GM12872 (cell line): ENCODE measurements around the gene ZBTB17.

Experiments
- TF ChIP-seq, protein P1 (sequence below): IDR thresholded peaks from 3 replicates; pipeline ENCODE4 v1.5.1; 2011; ENCODE audit warnings: low read depth, mild to moderate bottlenecking, low read length, moderate library complexity; ENCODE audit not compliant: insufficient read depth

ZBTB17 gene

GRCh38 chr1:15945832-15946448, 30.0 kb downstream of the ZBTB17 start:
- TF ChIP-seq, protein P1, sequence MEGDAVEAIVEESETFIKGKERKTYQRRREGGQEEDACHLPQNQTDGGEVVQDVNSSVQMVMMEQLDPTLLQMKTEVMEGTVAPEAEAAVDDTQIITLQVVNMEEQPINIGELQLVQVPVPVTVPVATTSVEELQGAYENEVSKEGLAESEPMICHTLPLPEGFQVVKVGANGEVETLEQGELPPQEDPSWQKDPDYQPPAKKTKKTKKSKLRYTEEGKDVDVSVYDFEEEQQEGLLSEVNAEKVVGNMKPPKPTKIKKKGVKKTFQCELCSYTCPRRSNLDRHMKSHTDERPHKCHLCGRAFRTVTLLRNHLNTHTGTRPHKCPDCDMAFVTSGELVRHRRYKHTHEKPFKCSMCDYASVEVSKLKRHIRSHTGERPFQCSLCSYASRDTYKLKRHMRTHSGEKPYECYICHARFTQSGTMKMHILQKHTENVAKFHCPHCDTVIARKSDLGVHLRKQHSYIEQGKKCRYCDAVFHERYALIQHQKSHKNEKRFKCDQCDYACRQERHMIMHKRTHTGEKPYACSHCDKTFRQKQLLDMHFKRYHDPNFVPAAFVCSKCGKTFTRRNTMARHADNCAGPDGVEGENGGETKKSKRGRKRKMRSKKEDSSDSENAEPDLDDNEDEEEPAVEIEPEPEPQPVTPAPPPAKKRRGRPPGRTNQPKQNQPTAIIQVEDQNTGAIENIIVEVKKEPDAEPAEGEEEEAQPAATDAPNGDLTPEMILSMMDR = no peak

GRCh38 chr1:15945011-15945831, 30.7 kb downstream of the ZBTB17 start:
- TF ChIP-seq, protein P1 = no peak

DNA sequence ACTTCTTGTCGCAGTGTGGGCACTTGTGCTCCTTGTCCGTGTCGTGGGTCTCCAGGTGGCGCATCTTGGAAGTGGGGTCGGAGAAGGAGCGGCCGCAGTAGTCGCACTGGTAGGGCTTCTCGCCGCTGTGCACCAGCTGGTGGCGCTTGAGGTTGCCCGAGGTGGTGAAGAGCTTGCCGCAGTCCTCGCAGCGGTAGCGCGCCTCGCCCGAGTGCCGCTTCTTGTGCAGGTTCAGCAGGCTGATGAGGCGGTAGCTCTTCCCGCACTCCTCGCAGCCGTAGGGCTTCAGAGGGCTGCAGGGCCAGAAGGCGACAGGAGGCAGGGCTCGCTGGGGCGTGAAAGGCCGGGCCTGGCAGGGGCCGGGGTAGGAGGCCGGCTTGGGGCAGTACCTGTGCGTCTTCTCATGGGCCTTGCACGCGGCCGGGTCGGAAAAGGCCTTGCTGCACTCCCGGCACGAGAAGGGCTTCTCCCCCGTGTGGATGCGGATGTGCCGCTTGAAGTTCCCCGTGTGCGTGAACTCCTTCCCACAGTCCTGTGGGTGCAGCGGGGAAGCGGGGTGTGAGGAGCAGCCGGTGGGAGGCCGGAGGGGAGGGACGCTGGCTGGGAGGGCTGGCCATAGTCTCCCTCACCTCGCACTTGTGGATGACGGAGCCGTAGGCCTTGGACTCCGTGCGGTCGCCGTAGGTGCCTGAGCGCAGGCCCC, 31.4 kb downstream of the ZBTB17 start:
- TF ChIP-seq, protein P1 = no peak

GRCh38 chr1:15943992-15944307, 32.0 kb downstream of the ZBTB17 start:
- TF ChIP-seq, protein P1 = no peak

- TF ChIP-seq, protein P1 = no peak
Measured at GRCh38 chr1:15943328-15943991, 32.4 kb downstream of the ZBTB17 start.

DNA sequence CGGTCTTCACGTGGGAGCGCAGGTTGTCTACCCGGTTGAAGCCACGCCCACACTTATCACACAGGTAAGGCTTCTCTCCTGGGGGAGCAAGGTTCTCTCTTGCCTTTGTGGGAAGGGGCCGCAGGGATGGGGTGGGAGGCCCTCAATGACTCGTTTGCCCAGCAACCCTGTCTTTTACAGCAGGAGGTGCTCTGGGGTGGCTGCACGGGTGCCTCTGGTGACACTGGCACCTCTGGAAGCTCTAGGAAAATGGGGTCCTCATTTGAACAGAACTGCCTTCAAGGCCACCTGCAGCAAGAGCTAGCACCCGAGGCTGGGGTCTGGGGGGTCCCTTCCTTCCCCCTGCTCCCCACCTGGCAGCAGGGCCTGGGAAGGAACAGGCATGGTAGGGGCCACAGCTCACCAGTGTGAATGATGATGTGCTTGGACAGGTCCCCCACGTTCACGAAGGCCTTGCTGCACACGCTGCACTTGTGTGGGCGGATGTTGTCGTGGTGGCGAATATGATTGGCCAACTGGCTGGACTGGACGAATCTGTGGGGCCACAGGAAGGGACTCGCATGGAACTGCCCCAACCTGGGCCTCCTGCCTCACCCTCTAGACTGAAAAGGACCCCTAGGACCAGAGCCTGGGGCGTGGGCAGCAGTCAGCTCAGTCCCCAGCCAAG, 33.1 kb downstream of the ZBTB17 start:
- TF ChIP-seq, protein P1 = no peak
